Rectal smooth muscle tissue (tissue), 1 donor: ENCODE measurements around the gene CEP20.

Source experiments
- H3K27ac ChIP-seq: one replicate; pipeline ENCODE4 v1.7.0; 2013; ENCODE audit warnings: low read depth, low read length, inconsistent platforms
- H3K27me3 ChIP-seq: one replicate; pipeline ENCODE4 v1.7.0; 2013; ENCODE audit warnings: low read length; ENCODE audit not compliant: control insufficient read depth, insufficient read depth
- H3K36me3 ChIP-seq: one replicate; pipeline ENCODE4 v1.7.0; 2013; ENCODE audit warnings: low read length; ENCODE audit not compliant: control insufficient read depth, insufficient read depth
- H3K4me1 ChIP-seq: one replicate; pipeline ENCODE4 v1.7.0; 2013; ENCODE audit warnings: low read length; ENCODE audit not compliant: control insufficient read depth, insufficient read depth
- H3K4me3 ChIP-seq: one replicate; pipeline ENCODE4 v1.7.0; 2013; ENCODE audit warnings: low read length
- H3K9ac ChIP-seq: one replicate; pipeline ENCODE4 v1.7.0; 2013; ENCODE audit warnings: low read length

Gene CEP20

GRCh38 chr16:15870011-15870410 lies 18.4 kb downstream of the CEP20 start:
- Histone ChIP-seq H3K4me3 (no peak overlapping the region), H3K27ac (no peak overlapping the region), H3K4me1 (peaks cover 12% of the 10 kb centered on the region), H3K36me3 (peaks cover 10% of the 10 kb centered on the region), H3K27me3 (no peaks in the 10 kb centered on the region), H3K9ac (no peak overlapping the region)

- Histone ChIP-seq H3K27ac (no peak overlapping the region), H3K9ac (no peak overlapping the region), H3K27me3 (no peaks in the 10 kb centered on the region), H3K4me1 (no peaks in the 10 kb centered on the region), H3K4me3 (no peak overlapping the region), H3K36me3 (peaks cover 7% of the 10 kb centered on the region)
Measured at GRCh38 chr16:15866451-15866850, 22.0 kb downstream of the CEP20 start.

GRCh38 chr16:15865742-15866141 lies 22.7 kb downstream of the CEP20 start:
- Histone ChIP-seq H3K27me3 (no peaks in the 10 kb centered on the region), H3K4me1 (no peaks in the 10 kb centered on the region)

GRCh38 chr16:15864939-15865338 lies 23.5 kb downstream of the CEP20 start:
- Histone ChIP-seq H3K27ac (peak overlapping the region; percentile 43), H3K4me1 (no peaks in the 10 kb centered on the region), H3K27me3 (no peaks in the 10 kb centered on the region), H3K36me3 (peaks cover 3% of the 10 kb centered on the region), H3K9ac (no peak overlapping the region), H3K4me3 (no peak overlapping the region)

More at GRCh38 chr16:15865742-15866141, 22.7 kb downstream of the CEP20 start:
- Histone ChIP-seq H3K27ac (peak overlapping the region; percentile 43), H3K4me3 (no peak overlapping the region), H3K36me3 (peaks cover 3% of the 10 kb centered on the region), H3K9ac (no peak overlapping the region)

- Histone ChIP-seq H3K4me3 (no peak overlapping the region), H3K27ac (no peak overlapping the region), H3K4me1 (peaks cover 8% of the 10 kb centered on the region), H3K27me3 (no peaks in the 10 kb centered on the region), H3K9ac (no peak overlapping the region), H3K36me3 (peaks cover 3% of the 10 kb centered on the region)
Measured at GRCh38 chr16:15861996-15862395, 26.4 kb downstream of the CEP20 start.

- no peak overlapping the region for H3K9ac ChIP-seq
- H3K36me3 ChIP-seq = no peaks in the 10 kb centered on the region
- no peak overlapping the region for H3K4me3 ChIP-seq
- peaks cover 8% of the 10 kb centered on the region for H3K4me1 ChIP-seq
- H3K27ac ChIP-seq = peak overlapping the region; percentile 98
- H3K27me3 ChIP-seq = no peaks in the 10 kb centered on the region
Measured at GRCh38 chr16:15858921-15859668, 29.3 kb downstream of the CEP20 start.

GRCh38 chr16:15857724-15858560 lies 30.5 kb downstream of the CEP20 start:
- Histone ChIP-seq H3K27ac (peak overlapping the region; percentile 98), H3K4me3 (peak overlapping the region; percentile 65), H3K27me3 (no peaks in the 10 kb centered on the region), H3K36me3 (peaks cover 6% of the 10 kb centered on the region), H3K4me1 (peaks cover 8% of the 10 kb centered on the region), H3K9ac (peak overlapping the region; percentile 10)

GRCh38 chr16:15856901-15857698 lies 31.3 kb downstream of the CEP20 start, which contains the start of gene MYH11:
Gene MYH11, minus strand, starts transcription at chr16:15857028. Its CDS starts 18,776 bp downstream, at chr16:15838252.
- H3K27ac ChIP-seq = peak within 1 kb of the TSS; percentile 98
- H3K36me3 ChIP-seq = peaks cover 10% of the 10 kb centered on the region
- peaks cover 8% of the 10 kb centered on the region for H3K4me1 ChIP-seq
- peak within 1 kb of the TSS; percentile 65 for H3K4me3 ChIP-seq
- H3K9ac ChIP-seq = peak within 1 kb of the TSS; percentile 91
- H3K27me3 ChIP-seq = no peaks in the 10 kb centered on the region

GRCh38 chr16:15856182-15856581 lies 32.2 kb downstream of the CEP20 start:
- peak overlapping the region; percentile 91 for H3K9ac ChIP-seq
- H3K27ac ChIP-seq = peak overlapping the region; percentile 98
- peaks cover 8% of the 10 kb centered on the region for H3K4me1 ChIP-seq
- peak overlapping the region; percentile 65 for H3K4me3 ChIP-seq
- H3K36me3 ChIP-seq = peaks cover 10% of the 10 kb centered on the region
- H3K27me3 ChIP-seq = no peaks in the 10 kb centered on the region

GRCh38 chr16:15855704-15856003 lies 32.7 kb downstream of the CEP20 start:
- Histone ChIP-seq H3K36me3 (peaks cover 10% of the 10 kb centered on the region), H3K9ac (peak overlapping the region; percentile 91), H3K4me1 (peaks cover 8% of the 10 kb centered on the region), H3K27me3 (no peaks in the 10 kb centered on the region), H3K27ac (peak overlapping the region; percentile 98), H3K4me3 (peak overlapping the region; percentile 65)

- Histone ChIP-seq H3K4me1 (peaks cover 8% of the 10 kb centered on the region), H3K4me3 (peak overlapping the region; percentile 65), H3K27ac (peak overlapping the region; percentile 98), H3K36me3 (peaks cover 10% of the 10 kb centered on the region), H3K27me3 (no peaks in the 10 kb centered on the region), H3K9ac (peak overlapping the region; percentile 91)
Measured at GRCh38 chr16:15854906-15855703, 33.3 kb downstream of the CEP20 start.
